Nephron progenitor cell (in vitro differentiated cells): ENCODE results near the gene YJEFN3.
A peak's percentile ranks its signal among the peaks of the same experiment; 100 is the strongest.

Source experiments
- DNase-seq: peaks from one replicate; pipeline ENCODE4 v3.0.0; 2021
- H3K27ac Mint-ChIP-seq: 2 replicates; pipeline ENCODE4 v1.8.0; 2021; ENCODE audit warnings: mild to moderate bottlenecking, moderate library complexity, mixed read lengths
- H3K27me3 Mint-ChIP-seq: 2 replicates; pipeline ENCODE4 v1.8.0; 2021; ENCODE audit warnings: mild to moderate bottlenecking, low read depth, mixed read lengths; ENCODE audit not compliant: poor library complexity
- H3K36me3 Mint-ChIP-seq: 2 replicates; pipeline ENCODE4 v1.8.0; 2021; ENCODE audit warnings: low read depth, mixed read lengths
- H3K4me1 Mint-ChIP-seq: 2 replicates; pipeline ENCODE4 v1.8.0; 2021; ENCODE audit warnings: mixed read lengths
- H3K4me3 Mint-ChIP-seq: 2 replicates; pipeline ENCODE4 v1.8.0; 2021; ENCODE audit warnings: mild to moderate bottlenecking, moderate library complexity, mixed read lengths
- H3K9me3 Mint-ChIP-seq: 2 replicates; pipeline ENCODE4 v1.8.0; 2021; ENCODE audit warnings: mild to moderate bottlenecking, moderate library complexity, mixed read lengths
- TF ChIP-seq, protein P1 (sequence below): fragments of 200-600 bp; sonication (generic); IDR thresholded peaks from 2 replicates; pipeline ENCODE4 v1.5.0; 2021; ENCODE audit warnings: antibody characterized with exemption

YJEFN3 gene

DNA sequence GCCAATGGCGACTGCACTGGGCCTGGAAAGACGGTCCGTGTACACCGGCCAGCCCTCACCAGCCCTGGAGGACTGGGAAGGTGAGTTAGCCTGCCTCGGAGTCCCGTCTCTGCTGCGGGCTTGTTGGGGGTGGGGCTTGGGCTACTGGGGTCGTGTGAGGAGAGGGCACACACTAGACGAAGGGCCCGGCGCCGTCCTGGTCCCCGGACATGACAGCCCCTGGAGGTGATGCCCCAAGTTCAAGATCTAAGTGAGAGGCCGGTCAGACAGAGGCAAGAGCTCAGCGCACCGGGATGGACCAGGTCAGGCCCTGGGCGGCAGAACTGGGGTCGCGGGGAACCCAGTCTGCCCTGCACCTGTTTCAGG is 11.0 kb downstream of the YJEFN3 start:
- TF ChIP-seq, protein P1, sequence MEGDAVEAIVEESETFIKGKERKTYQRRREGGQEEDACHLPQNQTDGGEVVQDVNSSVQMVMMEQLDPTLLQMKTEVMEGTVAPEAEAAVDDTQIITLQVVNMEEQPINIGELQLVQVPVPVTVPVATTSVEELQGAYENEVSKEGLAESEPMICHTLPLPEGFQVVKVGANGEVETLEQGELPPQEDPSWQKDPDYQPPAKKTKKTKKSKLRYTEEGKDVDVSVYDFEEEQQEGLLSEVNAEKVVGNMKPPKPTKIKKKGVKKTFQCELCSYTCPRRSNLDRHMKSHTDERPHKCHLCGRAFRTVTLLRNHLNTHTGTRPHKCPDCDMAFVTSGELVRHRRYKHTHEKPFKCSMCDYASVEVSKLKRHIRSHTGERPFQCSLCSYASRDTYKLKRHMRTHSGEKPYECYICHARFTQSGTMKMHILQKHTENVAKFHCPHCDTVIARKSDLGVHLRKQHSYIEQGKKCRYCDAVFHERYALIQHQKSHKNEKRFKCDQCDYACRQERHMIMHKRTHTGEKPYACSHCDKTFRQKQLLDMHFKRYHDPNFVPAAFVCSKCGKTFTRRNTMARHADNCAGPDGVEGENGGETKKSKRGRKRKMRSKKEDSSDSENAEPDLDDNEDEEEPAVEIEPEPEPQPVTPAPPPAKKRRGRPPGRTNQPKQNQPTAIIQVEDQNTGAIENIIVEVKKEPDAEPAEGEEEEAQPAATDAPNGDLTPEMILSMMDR: no peak
- DNase-seq: no peak

DNA sequence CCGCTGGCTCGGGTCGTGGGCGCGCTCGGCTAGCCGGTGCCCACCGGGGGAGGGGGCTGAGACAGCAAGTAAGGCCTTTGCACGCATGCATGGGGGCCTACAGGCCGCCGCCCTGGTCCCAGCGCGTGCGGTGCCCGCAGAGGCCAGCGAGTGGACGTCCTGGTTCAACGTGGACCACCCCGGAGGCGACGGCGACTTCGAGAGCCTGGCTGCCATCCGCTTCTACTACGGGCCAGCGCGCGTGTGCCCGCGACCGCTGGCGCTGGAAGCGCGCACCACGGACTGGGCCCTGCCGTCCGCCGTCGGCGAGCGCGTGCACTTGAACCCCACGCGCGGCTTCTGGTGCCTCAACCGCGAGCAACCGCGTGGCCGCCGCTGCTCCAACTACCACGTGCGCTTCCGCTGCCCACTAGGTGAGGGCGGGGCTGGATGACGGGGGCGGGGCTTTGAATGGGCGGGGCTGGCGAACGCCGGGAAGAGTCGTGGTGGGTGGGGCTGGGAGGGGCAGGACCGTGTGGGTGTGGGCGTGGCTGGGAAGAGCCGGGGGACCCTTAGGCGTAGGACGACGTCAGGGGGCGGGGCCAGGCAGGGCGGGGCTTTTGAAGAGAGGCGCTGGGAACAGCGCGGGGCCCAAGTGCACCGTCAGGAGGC is 11.5 kb downstream of the YJEFN3 start:
- peak; percentile 43 for DNase-seq
- Mint-ChIP-seq H3K4me3 (no peak overlapping the region), H3K4me1 (peaks cover 7% of the 10 kb centered on the region), H3K27me3 (peaks cover 20% of the 10 kb centered on the region), H3K9me3 (no peaks in the 10 kb centered on the region), H3K27ac (no peak overlapping the region), H3K36me3 (no peaks in the 10 kb centered on the region)
- TF ChIP-seq, protein P1: no peak

More for the DNA sequence above, 11.0 kb downstream of the YJEFN3 start:
- Mint-ChIP-seq H3K4me3 (no peak overlapping the region), H3K27ac (no peak overlapping the region), H3K9me3 (no peaks in the 10 kb centered on the region), H3K36me3 (no peaks in the 10 kb centered on the region), H3K27me3 (peaks cover 20% of the 10 kb centered on the region), H3K4me1 (peaks cover 7% of the 10 kb centered on the region)

DNA sequence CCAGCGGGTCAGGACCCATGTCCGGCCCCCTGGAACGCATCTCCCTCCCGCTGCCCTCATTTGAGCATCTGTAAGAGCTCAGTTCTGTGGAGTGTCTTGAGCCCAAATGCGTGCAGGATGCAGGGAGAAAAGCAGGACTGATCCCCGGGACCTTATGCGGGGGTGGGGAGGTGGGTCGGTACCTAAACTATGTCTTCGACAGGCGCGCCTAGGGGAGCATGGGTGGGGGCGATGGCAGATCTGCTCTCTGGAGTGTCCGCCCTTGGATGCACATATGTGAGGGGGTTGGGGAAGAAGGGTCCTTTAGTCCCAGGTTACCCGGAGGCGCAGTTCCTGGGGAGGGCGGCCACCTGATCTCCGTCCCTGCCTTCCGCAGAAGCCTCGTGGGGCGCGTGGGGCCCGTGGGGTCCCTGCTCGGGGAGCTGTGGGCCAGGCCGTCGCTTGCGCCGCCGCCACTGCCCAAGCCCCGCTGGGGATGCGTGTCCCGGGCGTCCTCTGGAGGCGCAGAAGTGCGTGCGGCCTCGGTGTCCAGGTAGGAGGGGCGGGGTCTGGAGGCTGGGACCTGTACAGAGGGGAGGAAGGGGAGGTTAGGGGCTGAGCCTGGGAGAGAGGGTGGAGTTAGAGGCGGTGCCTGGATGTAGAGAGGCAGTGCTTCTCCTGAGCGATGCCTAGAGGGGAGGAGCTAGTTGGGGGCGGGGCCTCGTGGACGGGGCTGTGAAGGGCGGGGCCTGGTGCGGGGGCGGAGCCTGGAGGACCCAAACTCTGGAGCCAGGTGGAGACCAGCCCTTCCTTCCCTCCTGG is 12.2 kb downstream of the YJEFN3 start:
- H3K4me3 Mint-ChIP-seq: no peak overlapping the region
- H3K27me3 Mint-ChIP-seq: peaks cover 20% of the 10 kb centered on the region

DNA sequence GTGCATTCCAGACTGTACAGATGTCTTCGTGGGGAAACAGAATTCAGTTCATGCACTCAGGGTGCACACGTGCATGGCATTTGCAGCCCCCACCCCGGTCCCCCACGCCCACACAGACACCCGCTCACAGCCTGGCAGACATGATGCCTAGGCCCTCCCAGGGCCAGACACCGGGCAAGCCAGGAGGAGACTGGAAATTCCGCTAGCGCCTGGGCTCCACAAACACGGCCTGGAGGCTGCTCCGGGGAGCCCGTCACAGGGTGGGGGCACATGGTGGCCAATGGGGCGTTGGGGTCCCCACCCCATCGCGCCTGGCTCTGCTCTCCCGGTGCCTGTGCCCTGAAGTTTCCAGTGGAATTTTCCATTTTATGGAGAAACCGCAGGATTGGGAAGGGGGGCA is 12.9 kb downstream of the YJEFN3 start:
- TF ChIP-seq, protein P1: no peak
- no peaks in the 10 kb centered on the region for H3K36me3 Mint-ChIP-seq
- peaks cover 7% of the 10 kb centered on the region for H3K4me1 Mint-ChIP-seq
- no peak overlapping the region for H3K4me3 Mint-ChIP-seq
- H3K27me3 Mint-ChIP-seq: peaks cover 20% of the 10 kb centered on the region
- no peak for DNase-seq
- H3K9me3 Mint-ChIP-seq: no peaks in the 10 kb centered on the region
- no peak overlapping the region for H3K27ac Mint-ChIP-seq

More for the DNA sequence above, 12.2 kb downstream of the YJEFN3 start:
- Mint-ChIP-seq H3K36me3 (no peaks in the 10 kb centered on the region), H3K4me1 (peaks cover 7% of the 10 kb centered on the region), H3K27ac (no peak overlapping the region), H3K9me3 (no peaks in the 10 kb centered on the region)
- DNase-seq: peak; percentile 70
- TF ChIP-seq, protein P1: no peak

DNA sequence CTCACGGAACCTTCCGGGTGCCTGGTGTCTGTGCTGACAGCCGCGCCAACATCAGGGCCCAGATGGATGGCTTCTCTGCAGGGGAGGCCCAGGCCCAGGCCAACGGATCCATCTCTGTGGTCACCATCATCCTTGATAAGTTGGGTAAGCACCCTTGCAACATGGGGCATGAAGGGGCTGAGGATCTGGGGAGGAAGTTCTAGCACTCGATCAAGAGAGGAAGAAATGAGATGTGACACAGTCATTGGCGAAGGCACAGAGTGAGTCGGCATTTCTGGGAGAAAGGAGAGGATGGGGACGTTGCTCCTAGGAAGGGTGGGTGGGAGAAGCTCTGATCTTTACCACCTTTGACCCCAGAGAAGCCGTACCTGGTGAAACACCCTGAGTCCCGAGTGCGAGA is 13.8 kb downstream of the YJEFN3 start:
- TF ChIP-seq, protein P1: no peak
- H3K9me3 Mint-ChIP-seq: no peaks in the 10 kb centered on the region
- H3K36me3 Mint-ChIP-seq: no peaks in the 10 kb centered on the region
- no peak for DNase-seq
- no peak overlapping the region for H3K27ac Mint-ChIP-seq
- H3K27me3 Mint-ChIP-seq: peaks cover 20% of the 10 kb centered on the region
- H3K4me3 Mint-ChIP-seq: no peak overlapping the region
- peaks cover 7% of the 10 kb centered on the region for H3K4me1 Mint-ChIP-seq
